NCI-H774 (cell line): ENCODE measurements around the gene SP110.

Experiments used
- DNase-seq: peaks from one replicate; lab custom pipeline; 2025; lab: John Stamatoyannopoulos, UW

SP110 gene

GRCh38 chr2:230170532-230170931 lies 49.3 kb downstream of the SP110 start:
- DNase-seq: peak; percentile 76

GRCh38 chr2:230166557-230167170 lies 53.1 kb downstream of the SP110 start:
- no peak for DNase-seq

- no peak for DNase-seq
Observed at GRCh38 chr2:230164139-230164538, 55.6 kb downstream of the SP110 start.

- no peak for DNase-seq
Observed at GRCh38 chr2:230162981-230163380, 56.8 kb downstream of the SP110 start.

- DNase-seq: no peak
Observed at GRCh38 chr2:230161184-230161583, 58.6 kb downstream of the SP110 start.

GRCh38 chr2:230160112-230160660 lies 59.6 kb downstream of the SP110 start:
- DNase-seq: peak; percentile 31

- no peak for DNase-seq
Observed at GRCh38 chr2:230158468-230158867, 61.3 kb downstream of the SP110 start.

GRCh38 chr2:230156782-230157699 lies 62.7 kb downstream of the SP110 start:
- DNase-seq: no peak

GRCh38 chr2:230155359-230155758 lies 64.4 kb downstream of the SP110 start:
- DNase-seq: no peak

GRCh38 chr2:230153390-230153976 lies 66.3 kb downstream of the SP110 start:
- DNase-seq: no peak

GRCh38 chr2:230152334-230152733 lies 67.5 kb downstream of the SP110 start:
- no peak for DNase-seq

GRCh38 chr2:230144355-230144754 lies 75.4 kb downstream of the SP110 start:
- DNase-seq: no peak

GRCh38 chr2:230140667-230141066 lies 79.1 kb downstream of the SP110 start:
- no peak for DNase-seq

- no peak for DNase-seq
Observed at GRCh38 chr2:230137902-230138539, 81.8 kb downstream of the SP110 start.

GRCh38 chr2:230135130-230135525 lies 84.7 kb downstream of the SP110 start:
- no peak for DNase-seq

- no peak for DNase-seq
Observed at GRCh38 chr2:230134496-230135129, 85.2 kb downstream of the SP110 start.

GRCh38 chr2:230131366-230131765 lies 88.4 kb downstream of the SP110 start:
- DNase-seq: no peak

GRCh38 chr2:230130668-230131364 lies 89.0 kb downstream of the SP110 start:
- no peak for DNase-seq

GRCh38 chr2:230129343-230129742 lies 90.4 kb downstream of the SP110 start:
- DNase-seq: no peak

- DNase-seq: no peak
Observed at GRCh38 chr2:230128623-230129342, 91.0 kb downstream of the SP110 start.
